GM21723 (cell line): ENCODE results near the gene CAPN5.

Source experiments
- ATAC-seq: cut with Tn5 transposase; IDR thresholded peaks from one replicate; pipeline ENCODE4 v1.9.1; 2021; ENCODE audit warnings: mild to moderate bottlenecking, moderate library complexity; ENCODE audit not compliant: unreplicated experiment

Gene CAPN5

DNA sequence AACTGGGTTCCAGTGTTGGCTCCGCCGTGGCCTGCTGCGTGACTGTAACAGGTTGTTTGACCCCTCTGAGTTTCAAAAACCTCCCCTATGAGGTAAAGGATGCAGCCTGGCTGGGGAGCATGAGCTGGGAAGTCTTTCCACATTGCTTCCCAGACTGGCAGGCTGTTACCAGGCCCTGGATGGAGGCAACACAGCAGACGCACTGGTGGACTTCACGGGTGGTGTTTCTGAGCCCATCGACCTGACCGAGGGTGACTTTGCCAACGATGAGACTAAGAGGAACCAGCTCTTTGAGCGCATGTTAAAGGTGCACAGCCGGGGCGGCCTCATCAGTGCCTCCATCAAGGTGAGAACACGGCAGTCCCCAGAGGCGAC lies 47.3 kb downstream of the CAPN5 start:
- ATAC-seq = no peak

DNA sequence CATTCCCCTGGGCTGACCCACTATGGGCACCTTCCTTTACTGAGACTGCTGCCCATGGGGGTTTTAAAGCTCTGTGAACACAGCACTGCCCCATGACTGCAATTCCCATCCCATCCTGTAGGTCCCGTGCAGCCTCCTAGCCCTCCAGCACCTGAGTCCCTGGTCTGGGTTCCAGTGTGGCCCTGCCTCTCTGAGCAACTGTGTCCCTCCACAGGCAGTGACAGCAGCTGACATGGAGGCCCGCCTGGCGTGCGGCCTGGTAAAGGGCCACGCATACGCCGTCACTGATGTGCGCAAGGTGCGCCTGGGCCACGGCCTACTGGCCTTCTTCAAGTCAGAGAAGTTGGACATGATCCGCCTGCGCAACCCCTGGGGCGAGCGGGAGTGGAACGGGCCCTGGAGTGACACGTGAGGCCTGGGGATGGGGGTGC lies 48.4 kb downstream of the CAPN5 start:
- no peak for ATAC-seq

DNA sequence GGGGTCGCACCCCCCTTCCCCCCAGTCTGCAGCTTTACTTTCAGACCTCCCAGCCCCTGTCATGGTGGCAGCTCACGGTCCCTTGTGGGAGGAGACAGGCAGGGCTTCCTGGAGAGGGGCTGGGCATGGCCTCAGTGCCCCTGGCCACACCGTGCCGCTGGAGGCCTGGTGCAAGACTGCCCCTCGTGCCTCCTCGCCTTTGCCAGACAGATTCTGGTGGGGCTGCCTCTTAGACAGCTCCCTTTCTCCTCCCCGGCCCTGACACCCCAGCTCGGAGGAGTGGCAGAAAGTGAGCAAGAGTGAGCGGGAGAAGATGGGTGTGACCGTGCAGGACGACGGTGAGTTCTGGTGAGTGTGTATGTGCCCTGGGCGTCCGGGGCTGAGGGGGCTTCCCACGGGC lies 49.2 kb downstream of the CAPN5 start:
- no peak for ATAC-seq

DNA sequence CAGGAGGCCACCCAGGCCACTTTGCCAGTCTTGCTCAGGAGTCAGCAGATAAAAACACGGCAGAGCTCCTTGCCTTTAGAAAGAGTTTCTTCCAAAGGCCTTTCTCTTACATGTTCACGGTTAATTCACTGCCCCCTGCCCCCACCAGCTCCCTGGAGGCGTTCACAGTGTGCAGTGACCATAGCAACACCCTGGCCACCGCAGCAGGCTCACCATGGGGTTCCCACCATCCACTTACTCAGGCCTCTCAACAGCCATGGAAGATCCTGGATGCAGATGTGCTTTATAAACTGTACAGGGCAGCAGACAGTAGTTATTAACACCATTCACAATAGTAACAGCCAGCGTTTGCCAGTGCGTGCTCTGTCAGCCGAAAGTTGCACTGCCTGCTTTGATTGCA lies 50.7 kb downstream of the CAPN5 start:
- ATAC-seq = no peak

DNA sequence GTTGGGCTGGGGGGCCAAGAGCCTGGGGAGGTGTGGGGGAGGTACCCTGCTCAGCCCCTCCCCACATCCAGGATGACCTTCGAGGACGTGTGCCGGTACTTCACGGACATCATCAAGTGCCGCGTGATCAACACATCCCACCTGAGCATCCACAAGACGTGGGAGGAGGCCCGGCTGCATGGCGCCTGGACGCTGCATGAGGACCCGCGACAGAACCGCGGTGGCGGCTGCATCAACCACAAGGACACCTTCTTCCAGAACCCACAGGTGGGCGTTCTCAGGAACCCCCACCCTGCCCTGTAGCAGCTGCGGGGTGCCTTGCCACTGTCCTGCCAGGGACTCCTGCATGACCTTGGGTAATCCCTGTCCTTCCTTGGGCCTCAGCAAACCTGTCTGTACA lies 51.3 kb downstream of the CAPN5 start:
- no peak for ATAC-seq

DNA sequence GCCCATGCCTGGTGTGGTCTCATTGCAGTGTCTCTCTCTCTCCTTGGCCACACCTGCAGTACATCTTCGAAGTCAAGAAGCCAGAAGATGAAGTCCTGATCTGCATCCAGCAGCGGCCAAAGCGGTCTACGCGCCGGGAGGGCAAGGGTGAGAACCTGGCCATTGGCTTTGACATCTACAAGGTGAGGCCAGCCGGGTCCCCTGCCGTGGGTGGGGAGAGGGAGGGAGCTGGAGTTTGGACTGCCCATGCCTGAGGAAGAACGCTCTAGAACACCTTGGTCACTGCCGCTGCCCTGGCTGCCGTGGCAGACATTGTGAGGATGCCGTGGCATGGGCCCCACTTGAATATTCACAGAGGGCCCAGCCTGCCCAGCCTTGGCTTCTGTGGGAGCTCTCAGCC lies 52.2 kb downstream of the CAPN5 start:
- ATAC-seq = no peak

DNA sequence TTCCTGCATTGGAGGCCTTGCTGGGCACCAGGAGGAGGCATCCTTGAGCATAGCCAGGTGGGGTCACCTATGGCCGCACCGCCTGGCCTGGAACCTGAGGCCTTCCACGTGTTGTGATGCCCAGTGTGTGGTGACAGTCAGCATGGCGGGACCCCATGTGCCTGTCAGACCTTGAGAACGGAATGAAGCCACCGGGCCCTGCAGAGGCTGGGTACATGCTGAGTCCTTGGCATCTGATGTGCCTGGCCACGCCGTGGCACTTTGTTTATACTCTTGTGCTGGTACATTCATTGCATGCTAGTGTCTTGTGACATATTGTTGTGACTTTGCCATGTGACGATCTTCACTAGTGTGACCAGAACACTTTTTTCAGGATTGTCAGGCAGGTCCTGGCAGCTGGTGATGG lies 52.8 kb downstream of the CAPN5 start:
- no peak for ATAC-seq

DNA sequence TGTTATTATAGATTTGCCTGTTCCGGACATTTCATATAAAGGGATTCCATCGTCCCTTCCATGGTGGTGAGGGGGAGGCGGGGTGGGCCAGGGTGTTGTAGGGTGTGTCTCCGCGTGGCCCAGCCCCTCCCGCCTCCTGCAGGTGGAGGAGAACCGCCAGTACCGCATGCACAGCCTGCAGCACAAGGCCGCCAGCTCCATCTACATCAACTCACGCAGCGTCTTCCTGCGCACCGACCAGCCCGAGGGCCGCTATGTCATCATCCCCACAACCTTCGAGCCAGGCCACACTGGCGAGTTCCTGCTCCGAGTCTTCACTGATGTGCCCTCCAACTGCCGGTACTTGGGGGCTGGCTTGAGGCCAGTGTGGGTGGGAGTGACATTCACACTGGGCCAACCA lies 53.8 kb downstream of the CAPN5 start:
- ATAC-seq = no peak

DNA sequence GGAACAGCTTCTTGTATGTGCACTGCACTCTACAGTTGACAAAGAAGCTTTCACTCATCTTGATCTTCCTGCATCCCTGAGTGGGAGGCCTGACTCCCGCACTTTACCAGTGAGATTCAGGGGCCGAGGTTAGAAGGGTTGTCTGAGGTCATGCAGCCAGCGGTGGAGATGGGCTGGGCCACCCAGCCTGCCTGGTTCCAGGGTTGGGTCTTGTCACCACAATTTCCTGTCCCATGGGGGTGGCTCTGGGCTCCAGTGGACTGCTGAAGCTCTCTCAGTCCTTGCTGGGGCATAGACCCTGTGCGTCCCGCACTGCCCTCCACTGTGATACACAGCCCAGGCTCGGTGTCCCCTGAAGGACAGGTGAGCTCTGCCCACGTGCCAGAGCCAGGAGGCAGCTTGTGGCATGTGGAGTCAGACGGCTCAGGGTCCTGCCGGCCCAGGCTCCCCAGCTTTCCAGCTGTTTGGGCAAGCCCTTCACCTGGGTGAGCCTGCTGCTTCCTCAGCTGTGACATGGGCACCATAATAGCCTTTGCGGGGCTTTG lies 54.4 kb downstream of the CAPN5 start:
- no peak for ATAC-seq

DNA sequence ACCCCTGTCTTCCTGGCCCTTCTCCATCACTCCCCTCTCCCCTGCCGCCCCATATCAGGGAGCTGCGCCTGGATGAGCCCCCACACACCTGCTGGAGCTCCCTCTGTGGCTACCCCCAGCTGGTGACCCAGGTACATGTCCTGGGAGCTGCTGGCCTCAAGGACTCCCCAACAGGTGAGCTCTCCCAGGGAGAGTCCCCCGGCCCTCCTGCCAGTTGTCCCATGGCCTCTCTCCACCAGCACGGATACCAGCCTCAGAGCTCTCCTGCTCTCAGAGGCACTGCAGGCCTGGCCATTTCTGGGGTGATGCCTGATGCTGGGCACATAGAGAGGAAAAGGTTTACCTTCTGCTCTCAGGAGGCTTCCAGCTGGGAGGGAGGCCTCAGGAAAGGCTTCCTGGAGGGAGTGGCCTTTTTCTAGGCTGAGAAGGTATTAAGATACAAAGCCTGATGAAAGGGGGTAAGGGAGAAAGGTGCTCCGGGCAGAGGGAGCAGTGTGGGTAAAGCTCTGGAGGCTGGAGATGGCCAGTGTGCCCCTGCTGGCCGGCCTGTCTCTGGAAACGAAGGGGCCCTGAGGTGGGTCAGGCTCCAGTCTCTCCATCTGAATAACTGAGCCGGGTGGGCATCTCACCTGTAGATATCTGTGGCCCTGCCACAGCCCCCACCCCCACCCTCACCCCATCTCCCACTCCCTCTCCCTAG lies 55.3 kb downstream of the CAPN5 start:
- ATAC-seq = no peak

DNA sequence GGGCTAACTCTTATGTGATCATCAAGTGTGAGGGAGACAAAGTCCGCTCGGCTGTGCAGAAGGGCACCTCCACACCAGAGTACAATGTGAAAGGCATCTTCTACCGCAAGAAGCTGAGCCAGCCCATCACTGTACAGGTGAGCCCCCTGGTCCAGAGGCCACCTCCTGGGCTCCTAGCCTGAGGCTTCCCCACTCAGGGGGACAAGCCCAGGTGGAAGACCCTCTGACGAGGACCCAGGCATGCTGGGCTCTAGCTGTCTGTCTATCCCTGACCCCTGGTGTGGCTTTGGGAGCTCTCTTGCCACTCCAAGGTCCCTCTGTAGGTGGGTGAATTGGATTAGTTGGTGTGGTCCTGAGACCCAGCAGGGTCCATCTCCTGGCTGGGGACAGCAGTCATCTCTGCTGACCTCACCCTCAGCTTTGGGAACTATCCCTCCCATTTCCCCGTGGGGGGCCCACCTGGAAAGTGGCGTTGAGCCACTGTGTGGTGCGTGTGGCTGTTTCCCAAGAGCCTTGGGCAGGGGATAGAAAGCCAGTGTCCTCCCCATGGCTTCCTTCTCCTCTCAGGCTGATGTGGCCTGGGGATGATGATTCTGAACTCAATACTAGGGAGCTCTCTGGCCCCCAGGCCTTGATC lies 55.9 kb downstream of the CAPN5 start:
- no peak for ATAC-seq

DNA sequence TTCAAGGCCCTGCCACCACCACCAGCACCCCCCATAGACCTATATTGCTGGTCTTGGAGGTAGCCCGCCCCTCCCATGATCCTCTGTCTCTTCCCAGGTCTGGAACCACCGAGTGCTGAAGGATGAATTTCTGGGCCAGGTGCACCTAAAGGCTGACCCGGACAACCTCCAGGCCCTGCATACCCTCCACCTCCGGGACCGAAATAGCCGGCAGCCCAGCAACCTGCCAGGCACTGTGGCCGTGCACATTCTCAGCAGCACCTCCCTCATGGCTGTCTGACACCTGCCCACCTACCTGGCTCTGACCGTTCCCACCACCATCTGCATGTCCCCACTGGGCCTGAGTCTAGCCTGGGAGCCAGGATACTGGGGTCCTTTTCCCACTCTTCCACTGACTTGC lies 56.8 kb downstream of the CAPN5 start:
- ATAC-seq = no peak

DNA sequence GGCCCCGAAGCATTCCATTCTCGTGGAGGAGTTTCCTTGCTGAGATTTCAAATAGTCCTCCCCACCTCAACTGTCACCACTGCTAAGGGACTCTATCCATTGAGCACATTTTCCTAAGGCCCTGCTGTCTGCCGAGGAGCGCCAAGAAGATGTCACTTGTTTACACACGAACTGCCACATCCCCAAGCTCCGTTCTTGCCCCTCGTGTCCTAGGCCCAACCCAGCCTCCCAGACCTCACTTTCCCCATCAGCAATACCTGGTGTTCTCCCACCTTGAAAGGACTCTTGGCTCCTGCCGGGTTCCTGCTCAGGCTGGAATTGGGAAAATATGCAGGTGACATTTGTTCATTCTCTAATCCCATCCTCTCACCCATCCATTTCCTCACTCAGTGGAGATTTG lies 57.3 kb downstream of the CAPN5 start:
- ATAC-seq = no peak

DNA sequence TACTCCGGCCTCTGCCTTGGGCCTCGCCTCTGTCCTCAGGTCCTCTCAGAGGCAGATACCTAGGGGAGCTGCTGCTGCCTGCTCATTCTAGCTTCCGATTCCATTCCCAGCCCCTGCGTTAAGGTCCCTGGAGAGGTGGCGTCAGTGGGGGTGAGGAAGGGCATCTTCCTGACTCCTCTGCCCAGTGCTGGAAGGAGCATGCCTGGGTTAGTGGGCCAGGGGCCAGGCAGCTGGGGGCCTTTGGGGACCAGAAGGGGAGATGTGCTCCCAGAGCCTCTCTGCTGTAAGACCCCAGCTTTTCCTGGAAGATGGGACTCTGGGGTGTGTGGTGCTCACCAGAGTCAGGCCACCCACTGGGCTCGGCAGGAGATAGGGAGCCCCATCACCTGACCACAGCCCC lies 57.7 kb downstream of the CAPN5 start:
- no peak for ATAC-seq

DNA sequence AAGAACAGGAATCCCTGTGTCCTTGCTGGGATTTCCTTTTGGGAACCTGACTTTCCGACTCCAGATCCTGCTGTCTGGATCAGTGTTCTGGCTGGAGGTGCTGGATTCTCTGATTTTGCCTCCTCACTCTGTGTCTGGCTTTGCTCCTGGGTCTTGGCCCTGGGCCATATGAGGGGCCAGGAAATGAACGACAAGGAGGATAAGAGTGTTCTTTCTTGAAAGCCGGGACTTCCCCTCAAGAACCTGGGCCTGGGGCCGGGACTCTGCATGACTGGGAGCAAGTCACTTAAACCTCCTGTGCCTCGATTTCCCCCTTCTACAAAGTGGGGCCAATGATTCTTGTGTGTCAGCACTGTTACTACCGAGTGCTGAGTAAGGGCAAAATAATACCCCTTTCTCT lies 58.4 kb downstream of the CAPN5 start:
- no peak for ATAC-seq

DNA sequence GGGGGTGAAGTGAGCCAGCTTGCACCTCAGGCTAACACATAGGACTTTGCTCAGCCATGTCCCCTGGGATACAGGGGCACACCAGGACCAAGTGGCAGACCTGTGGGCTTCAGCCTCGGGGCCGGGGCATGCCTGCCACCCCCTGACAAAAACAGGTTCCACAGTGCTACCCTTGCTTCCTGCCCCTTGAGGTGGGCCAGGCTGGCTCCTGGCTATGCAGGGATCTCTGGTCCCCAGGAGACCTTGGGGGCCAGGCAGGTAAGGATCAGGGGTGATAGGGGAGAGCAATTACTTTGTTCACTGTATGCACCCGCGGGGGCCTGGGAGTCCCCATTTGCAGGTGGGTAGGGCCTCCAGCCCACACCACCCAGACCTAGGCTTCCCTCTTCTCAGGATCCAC lies 58.9 kb downstream of the CAPN5 start:
- ATAC-seq = no peak

DNA sequence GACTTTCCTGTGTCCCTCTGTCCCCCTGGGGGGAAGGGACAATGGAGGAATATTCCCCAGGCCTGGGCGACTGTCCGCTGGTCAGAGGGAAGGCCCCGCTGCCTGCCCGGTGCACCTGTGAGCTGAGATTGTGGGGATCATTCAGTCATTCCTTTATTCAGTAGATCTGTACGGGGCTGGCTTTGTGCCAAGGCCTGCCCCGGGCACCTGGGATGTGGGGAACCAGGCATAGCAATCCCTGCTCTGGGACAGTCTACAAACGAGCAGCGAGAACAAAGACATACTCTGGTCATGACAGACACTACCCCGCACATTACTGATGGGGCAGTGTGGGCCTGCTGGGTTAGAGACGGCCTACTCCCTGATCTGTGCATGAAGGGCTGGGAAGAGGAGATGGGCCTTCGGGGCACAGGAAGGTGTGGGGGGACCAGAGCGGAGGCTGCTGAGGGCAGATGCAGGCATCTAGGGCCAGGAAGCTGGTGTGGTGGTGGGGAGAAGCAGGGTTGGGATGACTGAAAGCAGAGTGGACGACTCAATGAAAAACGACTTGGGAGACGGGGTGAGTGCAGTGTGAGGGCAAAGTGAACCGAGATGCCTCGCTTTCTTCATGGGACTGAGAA lies 59.5 kb downstream of the CAPN5 start:
- ATAC-seq = no peak

DNA sequence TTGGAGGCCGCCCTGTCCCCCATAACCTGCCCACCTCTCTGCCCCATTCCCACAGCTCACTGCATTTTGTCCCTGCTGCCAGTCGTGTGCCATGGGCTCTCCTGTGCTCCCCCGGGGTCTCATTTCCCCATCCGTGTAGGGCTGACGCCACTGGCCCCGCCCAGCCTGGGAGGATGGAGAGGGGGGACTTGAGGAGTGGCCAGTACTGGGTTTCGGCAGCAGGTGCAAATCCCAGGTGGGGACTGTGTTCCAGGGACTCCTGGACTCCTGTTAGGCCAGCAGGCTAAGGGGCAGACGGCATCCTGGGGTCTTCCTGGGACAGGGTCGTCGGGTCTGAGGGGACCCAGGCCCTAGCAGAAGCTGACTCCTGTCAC lies 60.1 kb downstream of the CAPN5 start:
- no peak for ATAC-seq

DNA sequence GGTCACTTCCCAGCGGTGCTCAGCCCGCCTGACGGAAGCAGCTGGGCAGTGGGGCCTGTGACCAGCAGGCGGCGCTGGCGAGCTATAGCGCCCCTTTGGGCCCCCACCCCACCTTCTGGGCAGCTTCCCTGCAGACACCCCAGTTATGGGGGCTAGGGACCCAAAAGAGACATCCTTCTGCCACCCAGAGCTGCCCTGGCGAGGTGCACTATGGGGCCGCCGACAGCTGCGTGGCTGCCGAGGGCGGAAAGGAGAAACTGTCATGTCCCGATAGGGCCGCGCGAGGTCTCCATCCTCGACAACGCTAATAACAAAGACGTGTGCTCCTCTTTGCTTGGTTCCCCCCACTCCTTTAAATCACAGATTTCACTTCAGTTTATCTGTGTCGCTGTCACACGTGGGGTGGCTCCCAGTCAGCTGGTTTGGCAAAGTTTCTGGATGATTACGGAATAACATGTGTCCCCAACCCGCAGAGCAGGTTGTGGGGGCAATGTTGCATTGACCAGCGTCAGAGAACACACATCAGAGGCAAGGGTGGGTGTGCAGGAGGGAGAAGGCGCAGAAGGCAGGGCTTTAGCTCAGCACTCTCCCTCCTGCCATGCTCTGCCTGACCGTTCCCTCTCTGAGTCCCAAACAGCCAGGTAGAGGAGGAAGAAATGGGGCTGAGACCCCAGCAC lies 60.6 kb downstream of the CAPN5 start:
- ATAC-seq = no peak

DNA sequence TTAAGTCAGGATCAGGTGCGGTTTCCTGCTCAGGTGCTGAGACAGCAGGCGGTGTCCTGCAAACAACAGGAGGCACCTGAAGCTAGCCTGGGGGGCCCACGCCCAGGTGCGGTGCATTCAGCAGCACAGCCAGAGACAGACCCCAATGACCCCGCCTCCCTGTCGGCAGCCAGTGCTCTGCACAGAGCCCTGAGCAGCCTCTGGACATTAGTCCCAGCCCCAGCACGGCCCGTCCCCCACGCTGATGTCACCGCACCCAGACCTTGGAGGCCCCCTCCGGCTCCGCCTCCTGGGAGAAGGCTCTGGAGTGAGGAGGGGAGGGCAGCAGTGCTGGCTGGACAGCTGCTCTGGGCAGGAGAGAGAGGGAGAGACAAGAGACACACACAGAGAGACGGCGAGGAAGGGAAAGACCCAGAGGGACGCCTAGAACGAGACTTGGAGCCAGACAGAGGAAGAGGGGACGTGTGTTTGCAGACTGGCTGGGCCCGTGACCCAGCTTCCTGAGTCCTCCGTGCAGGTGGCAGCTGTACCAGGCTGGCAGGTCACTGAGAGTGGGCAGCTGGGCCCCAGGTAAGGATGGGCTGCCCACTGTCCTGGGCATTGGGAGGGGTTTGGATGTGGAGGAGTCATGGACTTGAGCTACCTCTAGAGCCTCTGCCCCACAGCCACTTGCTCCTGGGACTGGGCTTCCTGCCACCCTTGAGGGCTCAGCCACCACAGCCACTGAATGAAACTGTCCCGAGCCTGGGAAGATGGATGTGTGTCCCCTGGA lies 61.3 kb downstream of the CAPN5 start, which contains the start of gene MYO7A:
Gene MYO7A (plus strand): TSS at position 327 of the 772 bp plus-strand sequence. CDS start 2,389 bp downstream, outside the sequence.
- ATAC-seq = no peak
